Erythroblast (primary cell): Measurements from ENCODE around the gene MAPK6.

Experiments used
- GATA1 ChIP-seq: IDR thresholded peaks from 2 replicates; pipeline ENCODE4 v1.6.1; 2011; ENCODE audit warnings: low read depth, mild to moderate bottlenecking, control low read depth, low read length, moderate library complexity
- POLR2A ChIP-seq: IDR thresholded peaks from 2 replicates; pipeline ENCODE4 v1.6.1; 2011; ENCODE audit warnings: mild to moderate bottlenecking, low read length

DNA sequence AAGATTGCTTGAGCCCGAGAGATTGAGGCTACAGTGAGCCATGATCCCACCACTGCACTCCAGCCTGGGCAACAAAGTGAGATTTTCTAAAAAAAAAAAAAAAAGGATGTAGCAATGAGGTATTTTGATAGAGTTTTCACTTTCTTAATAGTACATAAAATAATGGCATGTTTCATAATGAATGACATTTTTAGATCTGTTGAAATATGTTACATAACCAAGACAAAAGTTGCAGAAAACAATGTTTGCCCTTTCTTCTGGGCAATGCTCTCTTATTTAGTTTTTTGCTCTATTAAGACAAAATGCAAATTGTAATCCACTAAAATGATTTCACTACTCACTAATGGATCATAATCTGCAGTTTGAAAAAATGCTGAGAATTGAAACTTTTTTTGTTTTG lies 4.4 kb upstream of the MAPK6 start:
- TF ChIP-seq POLR2A (no peak), GATA1 (no peak)
